ENCODE measurements around the gene INSYN2B. TPM values are rescaled to one million over a fixed set of nuclear protein-coding genes. Genes with fewer than 3 reads are reported as not detected.

Gene INSYN2B
- total RNA-seq, 1 donor = 12.5 TPM

GRCh38 chr5:169992789-169993484 lies 12.6 kb upstream of the INSYN2B start:
- no peak overlapping the region for H3K4me3 ChIP-seq (ENCODE audit: low read depth, low read length)
- TF ChIP-seq, protein P1, sequence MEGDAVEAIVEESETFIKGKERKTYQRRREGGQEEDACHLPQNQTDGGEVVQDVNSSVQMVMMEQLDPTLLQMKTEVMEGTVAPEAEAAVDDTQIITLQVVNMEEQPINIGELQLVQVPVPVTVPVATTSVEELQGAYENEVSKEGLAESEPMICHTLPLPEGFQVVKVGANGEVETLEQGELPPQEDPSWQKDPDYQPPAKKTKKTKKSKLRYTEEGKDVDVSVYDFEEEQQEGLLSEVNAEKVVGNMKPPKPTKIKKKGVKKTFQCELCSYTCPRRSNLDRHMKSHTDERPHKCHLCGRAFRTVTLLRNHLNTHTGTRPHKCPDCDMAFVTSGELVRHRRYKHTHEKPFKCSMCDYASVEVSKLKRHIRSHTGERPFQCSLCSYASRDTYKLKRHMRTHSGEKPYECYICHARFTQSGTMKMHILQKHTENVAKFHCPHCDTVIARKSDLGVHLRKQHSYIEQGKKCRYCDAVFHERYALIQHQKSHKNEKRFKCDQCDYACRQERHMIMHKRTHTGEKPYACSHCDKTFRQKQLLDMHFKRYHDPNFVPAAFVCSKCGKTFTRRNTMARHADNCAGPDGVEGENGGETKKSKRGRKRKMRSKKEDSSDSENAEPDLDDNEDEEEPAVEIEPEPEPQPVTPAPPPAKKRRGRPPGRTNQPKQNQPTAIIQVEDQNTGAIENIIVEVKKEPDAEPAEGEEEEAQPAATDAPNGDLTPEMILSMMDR (IDR thresholded peaks at IDR 0.05; ENCODE audit: insufficient read depth, low read depth, low read length) = no peak
- DNase-seq (ENCODE audit: low read depth) = no peak

GRCh38 chr5:169991115-169991869 lies 11.0 kb upstream of the INSYN2B start:
- no peak overlapping the region for H3K4me3 ChIP-seq (ENCODE audit: low read depth, low read length)
- no peak for DNase-seq (ENCODE audit: low read depth)
- TF ChIP-seq, protein P1 (IDR thresholded peaks at IDR 0.05; ENCODE audit: insufficient read depth, low read depth, low read length) = no peak

GRCh38 chr5:169989365-169989764 lies 9.1 kb upstream of the INSYN2B start:
- no peak for DNase-seq (ENCODE audit: low read depth)
- H3K4me3 ChIP-seq (ENCODE audit: low read depth, low read length) = no peak overlapping the region
- TF ChIP-seq, protein P1 (IDR thresholded peaks at IDR 0.05; ENCODE audit: insufficient read depth, low read depth, low read length) = no peak

- TF ChIP-seq, protein P1 (IDR thresholded peaks at IDR 0.05; ENCODE audit: insufficient read depth, low read depth, low read length) = no peak
- DNase-seq (ENCODE audit: low read depth) = peak; percentile 38
- H3K4me3 ChIP-seq (ENCODE audit: low read depth, low read length) = no peak overlapping the region
These were observed 8.7 kb upstream of the INSYN2B start for GRCh38 chr5:169988947-169989346.

GRCh38 chr5:169988206-169988605 lies 7.9 kb upstream of the INSYN2B start:
- TF ChIP-seq, protein P1 (IDR thresholded peaks at IDR 0.05; ENCODE audit: insufficient read depth, low read depth, low read length) = no peak
- H3K4me3 ChIP-seq (ENCODE audit: low read depth, low read length) = no peak overlapping the region
- no peak for DNase-seq (ENCODE audit: low read depth)

DNA sequence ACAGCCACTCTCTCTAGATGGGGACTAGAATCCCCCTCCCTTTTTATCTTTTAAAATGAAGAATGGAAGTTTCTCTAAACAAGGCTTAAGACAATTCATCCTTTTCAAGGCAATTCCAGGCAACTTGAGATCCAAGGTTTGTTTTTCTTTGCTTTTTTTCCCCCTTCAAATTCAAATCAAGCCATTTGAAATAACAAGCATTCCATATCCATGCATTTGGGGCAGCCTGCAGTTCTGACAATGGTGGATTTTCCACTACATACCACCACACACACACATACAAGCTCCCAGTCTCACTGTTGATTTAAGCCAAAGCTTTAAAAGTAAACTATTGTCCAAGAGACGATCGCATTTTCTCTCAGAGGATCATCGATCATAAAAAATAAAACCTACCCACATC lies 424 bp downstream of the INSYN2B start:
- TF ChIP-seq, protein P1 (IDR thresholded peaks at IDR 0.05; ENCODE audit: insufficient read depth, low read depth, low read length) = no peak
- DNase-seq (ENCODE audit: low read depth) = no peak

More for the DNA sequence above, 424 bp downstream of the INSYN2B start:
- H3K4me3 ChIP-seq (ENCODE audit: low read depth, low read length) = peak overlapping the region; percentile 46

Data from fibroblast of villous mesenchyme (primary cell).